GM12891 (cell line): ENCODE data around the gene S100PBP.

Experiments used
- DNase-seq: peaks from one replicate; pipeline ENCODE4 v3.0.0; 2011; ENCODE audit warnings: low spot score; ENCODE audit not compliant: insufficient read length
- FAIRE-seq: peaks from 2 replicates; lab custom pipeline; 2011; peaks lifted over from hg19 to GRCh38; lab: Jason Lieb, UNC
- PAX5 ChIP-seq: IDR thresholded peaks from 2 replicates; pipeline ENCODE4 v1.6.1; 2011; ENCODE audit warnings: low read length, moderate library complexity, mild to moderate bottlenecking; ENCODE audit not compliant: insufficient read depth, severe bottlenecking
- POLR2A ChIP-seq: IDR thresholded peaks from 2 replicates; pipeline ENCODE4 v1.6.1; 2011; ENCODE audit warnings: low read depth, low read length, control low read depth
- POLR2AphosphoS5 ChIP-seq: IDR thresholded peaks from 2 replicates; pipeline ENCODE4 v1.6.1; 2011; ENCODE audit warnings: low read depth, low read length, control low read depth
- POU2F2 ChIP-seq: IDR thresholded peaks from 2 replicates; pipeline ENCODE4 v1.6.1; 2011; ENCODE audit warnings: low read depth, mild to moderate bottlenecking, control low read depth, low read length, moderate library complexity
- SPI1 ChIP-seq: IDR thresholded peaks from 2 replicates; pipeline ENCODE4 v1.6.1; 2011; ENCODE audit warnings: low read depth, low read length, control low read depth
- TAF1 ChIP-seq: IDR thresholded peaks from 2 replicates; pipeline ENCODE4 v1.6.1; 2011; ENCODE audit warnings: low read depth, low read length, control low read depth

S100PBP gene

DNA sequence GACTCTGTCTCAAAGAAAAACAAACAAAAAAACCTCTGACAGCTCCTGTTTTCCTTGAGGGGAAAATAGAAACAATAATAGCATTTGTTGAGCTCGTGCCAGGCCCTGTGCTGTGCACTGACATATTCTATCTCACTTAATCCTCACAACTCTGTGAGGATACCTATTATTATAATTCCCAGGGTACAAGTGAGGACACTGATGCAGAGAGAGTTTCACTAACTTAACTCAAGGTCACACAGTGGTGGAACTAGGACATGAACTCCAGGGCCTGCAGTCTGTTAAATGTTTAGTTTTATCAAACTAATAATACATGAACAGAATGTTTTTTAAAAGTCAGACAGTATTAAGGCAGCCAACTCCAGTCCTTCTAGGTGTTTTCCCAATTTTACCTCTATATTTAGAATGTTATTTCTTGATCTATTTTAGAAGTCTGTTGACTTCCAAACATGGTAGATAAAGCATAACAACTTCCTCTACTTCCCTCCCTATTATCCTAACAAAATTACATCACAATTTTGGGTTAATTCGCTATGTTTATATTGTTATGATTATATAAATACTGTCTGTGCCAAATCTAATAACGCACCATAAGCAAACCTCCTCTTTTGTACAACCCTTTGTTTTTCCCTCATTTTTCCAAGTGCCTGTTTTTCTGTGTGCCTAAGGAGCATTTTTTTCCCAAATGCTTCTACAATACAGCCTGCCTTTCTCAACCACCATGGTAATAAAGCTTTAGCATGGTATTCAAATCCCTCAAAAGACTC lies 48.4 kb downstream of the S100PBP start:
- no peak for DNase-seq
- FAIRE-seq, result no peak
- no peak for TF ChIP-seq POLR2AphosphoS5
- TF ChIP-seq POLR2A, result no peak
- no peak for TF ChIP-seq SPI1
- TF ChIP-seq TAF1, result no peak
- no peak for TF ChIP-seq POU2F2
- no peak for TF ChIP-seq PAX5

DNA sequence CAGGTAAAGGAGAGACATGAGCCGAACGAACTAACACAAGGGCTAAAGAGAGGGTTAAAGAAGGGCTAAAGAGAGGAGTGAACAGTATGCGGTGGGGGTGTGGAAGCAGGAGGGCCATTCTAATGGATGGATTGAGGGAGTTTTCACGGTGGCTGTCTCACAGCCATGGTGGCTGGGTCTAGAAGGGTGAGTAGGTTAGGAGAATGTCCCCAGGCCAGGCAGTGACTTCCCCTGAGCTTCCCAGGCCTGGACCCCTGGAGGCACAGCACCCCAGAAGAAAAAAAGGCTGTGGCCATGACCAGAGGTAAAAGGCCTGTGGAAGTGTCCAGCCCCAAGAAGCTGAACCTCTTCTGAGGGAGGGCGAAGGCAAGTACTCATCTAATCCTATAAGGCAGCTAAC lies 49.7 kb downstream of the S100PBP start:
- no peak for FAIRE-seq
- TF ChIP-seq POU2F2, result no peak
- TF ChIP-seq POLR2A, result no peak
- no peak for TF ChIP-seq SPI1
- no peak for TF ChIP-seq PAX5
- TF ChIP-seq TAF1, result no peak
- no peak for TF ChIP-seq POLR2AphosphoS5
- no peak for DNase-seq

DNA sequence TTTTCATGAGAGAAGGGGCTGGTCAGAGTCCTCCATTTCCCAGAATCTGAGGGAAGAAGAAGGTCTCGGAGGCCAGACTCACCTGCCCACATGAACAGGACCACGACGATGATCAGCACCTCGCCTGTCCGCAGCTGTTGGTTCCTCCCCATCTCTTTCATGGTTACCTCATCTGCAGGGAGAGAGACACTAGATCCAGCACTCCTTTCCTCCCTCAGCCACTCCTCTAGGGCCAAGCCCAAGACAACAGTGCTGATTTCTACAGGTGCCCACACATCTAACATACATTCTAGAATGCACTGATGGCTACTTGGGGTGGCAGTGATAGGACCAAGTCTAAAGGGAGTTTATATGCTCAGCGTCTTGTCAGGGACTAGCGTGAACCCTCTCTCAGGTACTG lies 50.2 kb downstream of the S100PBP start:
- no peak for TF ChIP-seq POU2F2
- TF ChIP-seq POLR2AphosphoS5, result no peak
- no peak for TF ChIP-seq SPI1
- no peak for TF ChIP-seq POLR2A
- no peak for TF ChIP-seq PAX5
- TF ChIP-seq TAF1, result no peak
- no peak for DNase-seq
- FAIRE-seq, result no peak

DNA sequence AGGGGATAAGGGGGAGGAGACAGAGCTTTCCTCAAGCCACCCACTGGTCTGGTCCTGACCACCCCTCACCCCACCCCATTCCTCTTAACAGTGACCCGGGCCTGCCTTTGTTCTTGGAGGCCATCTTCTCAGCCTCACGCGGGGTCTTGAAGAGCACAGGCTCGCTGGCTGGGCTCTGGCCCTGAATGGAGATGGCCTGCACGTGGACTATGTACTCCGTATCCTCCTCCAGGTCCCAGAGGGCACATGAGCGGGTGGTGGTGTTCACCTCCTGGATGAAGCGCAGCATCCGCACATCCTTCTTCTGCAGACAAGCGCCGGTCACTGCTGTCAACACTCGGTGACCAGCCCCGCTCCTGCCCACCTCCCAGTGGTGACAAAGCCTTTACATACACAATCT lies 50.6 kb downstream of the S100PBP start:
- no peak for FAIRE-seq
- TF ChIP-seq POU2F2 (no peak), PAX5 (no peak), SPI1 (no peak)
- DNase-seq, result no peak

DNA sequence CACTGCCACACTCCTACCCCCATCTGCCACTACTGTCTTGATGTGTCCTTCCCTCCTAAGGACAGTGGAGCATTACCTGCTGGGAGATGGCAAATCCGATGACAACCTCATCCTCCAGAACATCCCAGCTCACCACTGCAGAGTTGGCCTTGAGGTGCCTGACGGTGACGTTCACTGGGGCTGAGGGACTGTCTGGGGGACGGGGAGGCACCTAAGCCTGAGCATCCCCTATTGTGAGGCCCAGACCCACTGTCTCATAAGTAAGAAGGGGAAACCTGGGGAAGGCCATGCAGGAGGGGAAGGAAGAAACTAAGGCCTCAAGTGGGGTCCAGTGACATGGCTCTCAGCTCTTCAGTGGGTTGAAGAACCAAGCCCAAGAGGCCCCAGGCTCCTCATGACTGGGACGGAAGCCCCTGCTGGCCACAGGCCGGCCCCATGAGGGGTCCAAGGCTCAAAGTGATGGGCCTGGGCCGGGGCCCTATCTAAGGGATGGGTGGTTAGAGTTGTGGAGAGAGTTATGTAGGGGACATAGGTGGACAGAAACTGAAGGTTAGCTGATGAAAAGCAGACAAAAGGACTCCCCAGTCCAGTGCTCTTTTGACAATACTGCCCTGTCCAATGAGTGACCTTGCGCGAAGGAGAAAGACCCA lies 51.5 kb downstream of the S100PBP start:
- no peak for FAIRE-seq

DNA sequence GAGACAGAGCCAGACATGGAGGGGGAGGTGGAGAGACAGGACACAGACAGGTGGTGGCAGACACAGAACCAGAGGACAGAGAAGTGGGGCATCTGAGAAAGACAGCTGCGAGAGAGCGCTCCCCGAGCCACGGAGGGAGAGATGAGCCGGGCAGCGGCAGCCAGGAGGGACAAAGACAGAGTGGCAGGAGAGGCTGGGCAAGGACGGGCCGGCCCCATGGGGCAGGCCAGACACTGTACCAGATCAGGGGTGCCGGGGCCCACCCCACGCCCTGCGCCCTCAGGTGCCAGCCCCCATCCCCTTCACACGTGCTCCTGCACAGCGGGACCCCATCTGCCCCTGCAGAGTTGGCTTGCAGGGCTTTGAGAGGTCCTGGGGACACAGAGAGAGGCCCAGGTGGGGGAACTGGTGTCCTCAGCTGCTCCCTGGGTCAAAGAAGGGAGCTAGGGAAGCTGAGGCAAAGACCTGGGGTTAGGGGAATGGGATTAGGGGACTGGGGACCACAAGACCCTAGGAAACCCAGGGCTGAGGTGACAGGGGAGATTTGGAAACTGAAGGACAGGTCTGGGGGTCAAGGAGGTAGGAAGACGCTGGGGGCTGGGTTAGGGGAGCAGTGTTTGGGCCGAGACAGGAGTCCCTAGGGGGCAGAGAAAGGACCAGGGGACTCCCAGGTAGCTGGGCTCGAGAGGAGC lies 52.6 kb downstream of the S100PBP start:
- TF ChIP-seq POU2F2, result no peak
- no peak for TF ChIP-seq POLR2A
- no peak for TF ChIP-seq TAF1
- no peak for TF ChIP-seq PAX5
- TF ChIP-seq POLR2AphosphoS5, result no peak
- no peak for TF ChIP-seq SPI1
- DNase-seq (no peak), FAIRE-seq (no peak)

More for the DNA sequence above, 51.5 kb downstream of the S100PBP start:
- DNase-seq, result no peak
- TF ChIP-seq PAX5, result no peak
- TF ChIP-seq POLR2A, result no peak
- TF ChIP-seq TAF1, result no peak
- no peak for TF ChIP-seq SPI1
- no peak for TF ChIP-seq POU2F2
- no peak for TF ChIP-seq POLR2AphosphoS5

DNA sequence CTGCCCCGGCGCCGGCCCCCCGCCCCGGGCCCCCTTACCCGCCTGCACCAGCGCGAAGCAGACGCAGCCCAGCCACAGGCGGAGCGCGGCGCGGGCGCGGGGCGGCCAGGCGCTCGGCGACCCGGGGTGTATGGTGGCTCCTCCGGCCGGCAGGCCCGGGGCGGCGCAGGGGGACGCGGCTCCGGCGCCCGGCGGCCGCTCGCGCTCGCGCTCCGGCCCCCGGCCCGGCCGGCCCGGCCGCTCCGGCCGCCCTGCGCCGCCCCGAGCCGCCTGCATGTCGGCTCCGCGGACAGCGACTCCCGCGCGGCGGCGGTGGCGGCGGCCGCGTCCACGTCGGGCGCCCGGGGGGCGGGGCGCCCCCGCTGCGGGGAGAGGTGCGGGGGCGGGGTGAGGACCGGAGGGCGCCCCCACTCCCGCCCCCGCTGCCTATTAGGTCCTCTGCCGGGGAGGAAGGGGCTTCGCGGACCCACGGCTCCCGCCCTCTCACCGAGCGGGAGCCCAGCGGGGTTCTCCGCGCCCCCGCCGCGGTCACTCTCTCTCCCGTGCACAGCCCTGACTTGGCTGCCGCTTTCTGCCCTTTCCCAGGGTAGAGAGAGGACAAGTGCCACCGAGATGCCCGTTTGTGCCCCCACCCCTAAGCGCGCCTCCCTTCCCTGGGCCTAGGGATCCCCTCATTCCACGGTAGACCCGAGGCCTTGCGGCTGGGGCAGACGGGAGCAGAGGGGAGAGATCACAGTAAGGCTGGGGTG lies 53.3 kb downstream of the S100PBP start, which contains the start of gene FNDC5:
FNDC5 (minus strand) TSS at position 298 of the 749 bp plus-strand sequence.
- FAIRE-seq, result no peak
- TF ChIP-seq TAF1 (no peak), POLR2AphosphoS5 (no peak), POU2F2 (no peak), POLR2A (no peak), PAX5 (no peak), SPI1 (no peak)
- DNase-seq, result no peak

DNA sequence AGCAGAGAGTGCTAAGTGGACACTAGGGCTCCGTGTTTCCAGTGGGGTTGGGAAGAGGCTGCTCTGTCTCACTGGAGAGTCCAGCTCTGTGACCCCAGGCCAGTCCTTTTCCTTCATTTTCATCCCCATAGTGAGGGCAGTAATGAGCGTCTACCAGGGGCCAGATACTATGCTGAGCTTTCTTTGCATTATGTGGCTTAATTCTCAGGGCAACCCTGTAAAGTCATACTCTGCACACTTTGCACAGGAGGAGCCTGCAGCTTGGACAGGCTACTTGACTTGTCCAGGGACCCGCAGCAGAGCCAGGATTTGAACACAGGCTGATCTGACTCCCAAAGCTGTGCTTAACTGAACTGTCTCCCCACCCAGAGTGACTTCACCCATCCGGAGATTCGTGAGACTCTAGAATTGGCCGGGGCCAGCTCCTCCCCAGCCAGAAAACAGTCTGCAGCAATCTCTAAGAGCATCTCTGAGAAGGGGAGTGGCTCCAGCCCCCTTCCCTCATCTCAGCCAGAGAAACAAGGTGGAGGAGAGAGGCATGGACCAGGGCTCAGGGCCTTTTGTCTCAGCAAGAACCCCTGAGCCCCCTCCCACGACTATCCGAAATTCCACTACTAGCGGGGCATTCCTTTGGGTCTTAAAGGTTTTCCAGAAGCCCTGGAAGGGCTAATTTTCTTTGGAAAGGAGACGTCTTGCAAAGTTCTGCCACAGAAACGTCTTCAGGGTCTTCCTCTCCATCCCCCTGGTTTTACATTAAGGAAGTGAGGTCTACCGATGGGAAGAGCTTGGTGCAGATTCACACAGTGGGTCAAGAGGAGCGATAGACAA lies 54.1 kb downstream of the S100PBP start:
- FAIRE-seq (no peak), DNase-seq (no peak)
- TF ChIP-seq POLR2AphosphoS5 (no peak), TAF1 (no peak), POLR2A (no peak), POU2F2 (no peak), SPI1 (no peak), PAX5 (no peak)

DNA sequence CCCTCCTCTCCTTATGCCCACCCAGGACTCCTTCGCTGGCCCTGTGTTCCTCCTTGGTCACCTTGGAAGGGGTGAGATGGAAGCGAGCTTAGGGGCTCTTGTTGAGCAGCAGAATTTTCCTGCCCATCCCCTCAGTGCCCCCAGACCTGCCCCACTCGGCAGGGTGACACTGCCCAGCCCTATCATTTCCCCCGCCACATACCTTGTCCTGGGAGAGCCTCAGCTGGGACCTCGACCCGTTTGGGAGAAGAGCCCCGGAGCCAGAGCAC lies 54.7 kb downstream of the S100PBP start:
- FAIRE-seq (no peak), DNase-seq (no peak)
- TF ChIP-seq POU2F2 (no peak), POLR2A (no peak), POLR2AphosphoS5 (no peak), SPI1 (no peak), PAX5 (no peak), TAF1 (no peak)
